Suprapubic skin (tissue), 4 donors: ENCODE measurements around the gene KRT33B.

Source experiments
- POLR2A ChIP-seq, 2 donors: fragments of 450-650 bp; IDR thresholded peaks; one replicate each; pipeline ENCODE4 v1.6.1; 2017; ENCODE audit warnings: antibody characterized with exemption in 2 of 2, mild to moderate bottlenecking in 2 of 2, moderate library complexity in 2 of 2
- POLR2AphosphoS5 ChIP-seq, 3 donors: sonication (generic); formaldehyde crosslinking; IDR thresholded peaks; one replicate each; pipeline ENCODE4 v1.6.1; 2017; ENCODE audit warnings: antibody characterized with exemption in 3 of 3
- TF ChIP-seq, protein P1 (sequence below), 2 donors: fragments of 200-600 bp in 1 of 2; fragments of 450-650 bp in 1 of 2; sonication (generic) in 1 of 2; IDR thresholded peaks; one replicate each; pipeline ENCODE4 v1.5.1; 2016 to 2019; ENCODE audit warnings: antibody characterized with exemption in 2 of 2, mild to moderate bottlenecking in 1 of 2, moderate library complexity in 1 of 2

DNA sequence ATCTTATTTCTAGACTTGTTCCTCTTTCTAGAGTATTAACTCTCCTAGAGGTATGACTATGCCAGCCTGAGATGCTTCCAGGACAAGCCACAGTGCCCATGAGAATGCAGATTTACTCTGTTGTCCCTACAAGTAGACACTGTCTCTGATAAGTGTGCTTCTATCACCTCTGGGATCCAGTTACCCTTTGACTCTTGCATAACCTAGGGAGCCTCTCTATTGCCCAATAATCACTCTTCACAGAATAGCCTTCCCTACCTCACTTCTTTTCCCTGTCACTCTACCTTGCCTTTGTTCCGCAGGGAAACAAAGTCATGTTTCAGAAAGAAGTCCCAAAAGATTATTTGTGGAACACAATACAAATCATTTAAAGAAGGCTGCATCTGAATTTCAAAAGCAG, 14.1 kb upstream of the KRT33B start:
- TF ChIP-seq, protein P1, sequence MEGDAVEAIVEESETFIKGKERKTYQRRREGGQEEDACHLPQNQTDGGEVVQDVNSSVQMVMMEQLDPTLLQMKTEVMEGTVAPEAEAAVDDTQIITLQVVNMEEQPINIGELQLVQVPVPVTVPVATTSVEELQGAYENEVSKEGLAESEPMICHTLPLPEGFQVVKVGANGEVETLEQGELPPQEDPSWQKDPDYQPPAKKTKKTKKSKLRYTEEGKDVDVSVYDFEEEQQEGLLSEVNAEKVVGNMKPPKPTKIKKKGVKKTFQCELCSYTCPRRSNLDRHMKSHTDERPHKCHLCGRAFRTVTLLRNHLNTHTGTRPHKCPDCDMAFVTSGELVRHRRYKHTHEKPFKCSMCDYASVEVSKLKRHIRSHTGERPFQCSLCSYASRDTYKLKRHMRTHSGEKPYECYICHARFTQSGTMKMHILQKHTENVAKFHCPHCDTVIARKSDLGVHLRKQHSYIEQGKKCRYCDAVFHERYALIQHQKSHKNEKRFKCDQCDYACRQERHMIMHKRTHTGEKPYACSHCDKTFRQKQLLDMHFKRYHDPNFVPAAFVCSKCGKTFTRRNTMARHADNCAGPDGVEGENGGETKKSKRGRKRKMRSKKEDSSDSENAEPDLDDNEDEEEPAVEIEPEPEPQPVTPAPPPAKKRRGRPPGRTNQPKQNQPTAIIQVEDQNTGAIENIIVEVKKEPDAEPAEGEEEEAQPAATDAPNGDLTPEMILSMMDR (IDR thresholded peaks at IDR 0.05), result no peak
- TF ChIP-seq POLR2AphosphoS5 (IDR thresholded peaks at IDR 0.05), result no peak
- no peak for TF ChIP-seq POLR2A (IDR thresholded peaks at IDR 0.05)
